Upper lobe of left lung (tissue), 6 donors: ENCODE measurements around the gene FAM149A. TPM values are rescaled to one million over a fixed set of nuclear protein-coding genes. Genes with fewer than 3 reads are reported as not detected.

Experiments used
- ATAC-seq, 2 donors: fragments of 200-7000 bp; cut with Tn5 transposase; one replicate each; pipeline ENCODE4 v1.9.1; 2022; ENCODE audit warnings: mild to moderate bottlenecking in 2 of 2, moderate library complexity in 2 of 2; ENCODE audit not compliant: low FRiP score in 2 of 2
- DNase-seq, 2 donors: peaks; one replicate each; pipeline ENCODE4 v3.0.0-alpha.2; 2019 to 2020
- H3K27ac ChIP-seq, 4 donors: fragments of 200-600 bp; sonication (generic); one replicate each; pipeline ENCODE4 v1.5.1; 2016 to 2019
- H3K27me3 ChIP-seq, 4 donors: fragments of 200-600 bp; sonication (generic); one replicate each; pipeline ENCODE4 v1.5.1; 2017 to 2019
- H3K36me3 ChIP-seq, 4 donors: fragments of 200-600 bp; sonication (generic); one replicate each; pipeline ENCODE4 v1.5.1; 2016 to 2019
- H3K4me1 ChIP-seq, 4 donors: fragments of 200-600 bp; sonication (generic); one replicate each; pipeline ENCODE4 v1.5.1; 2018 to 2019
- H3K4me3 ChIP-seq, 4 donors: fragments of 200-600 bp; sonication (generic); one replicate each; pipeline ENCODE4 v1.5.1; 2017 to 2019; ENCODE audit warnings: mild to moderate bottlenecking in 2 of 4, moderate library complexity in 1 of 4
- H3K9me3 ChIP-seq, 4 donors: fragments of 200-600 bp; sonication (generic); one replicate each; pipeline ENCODE4 v1.5.1; 2018 to 2019
- CTCF ChIP-seq, 6 experiments: fragments of 450-650 bp in 4 of 6; fragments of 200-600 bp in 2 of 6; sonication (generic) in 2 of 6; IDR thresholded peaks; one replicate each; pipeline ENCODE4 v1.5.1; 2016 to 2019; ENCODE audit warnings: antibody characterized with exemption in 6 of 6
- EP300 ChIP-seq, 4 donors: sonication (generic); formaldehyde crosslinking; IDR thresholded peaks; one replicate each; pipeline ENCODE4 v1.5.1; 2017; ENCODE audit warnings: antibody characterized with exemption in 4 of 4, control low read depth in 2 of 4
- POLR2A ChIP-seq, 4 donors: fragments of 450-650 bp; IDR thresholded peaks; one replicate each; pipeline ENCODE4 v1.5.1; 2016 to 2017; ENCODE audit warnings: antibody characterized with exemption in 4 of 4, mild to moderate bottlenecking in 2 of 4
- POLR2AphosphoS5 ChIP-seq, 2 donors: sonication (generic); formaldehyde crosslinking; IDR thresholded peaks; one replicate each; pipeline ENCODE4 v1.5.1; 2017; ENCODE audit warnings: antibody characterized with exemption in 2 of 2
- WGBS, 2 donors: methylation state at CpG; one replicate each; pipeline ENCODE4 v1.1.5; 2017 to 2018; 5-methylcytosine and 5-hydroxymethylcytosine counted together
- total RNA-seq, 6 donors: library from RNA; depleted of rRNA in 4 of 6; stranded (reverse); fragments of >200 nt in 4 of 6; gene quantifications; one replicate each; pipeline versions ENCODE4 v1.1.0 to v1.2.1, GENCODE V29; 2016 to 2021
- donor health status: DM: no; HTN: no; CAD: no; lungs with moderate emphysema.
- donor health status: DM: no; HTN: yes; CAD: no; lungs with severe emphysema.

FAM149A gene
- 10 to 100 TPM; 11.0 to 43.5 (median 19.2) TPM for total RNA-seq

GRCh38 chr4:186104114-186104889 is at the start of gene FAM149A:
TSS of gene FAM149A (plus strand) at chr4:186104704.
- Histone ChIP-seq H3K9me3 (no peaks in the 10 kb centered on the region), H3K4me3 (peak within 1 kb of the TSS; percentile 72 to 77 (median 74)), H3K4me1 (peaks cover 9 to 23% (median 11%) of the 10 kb centered on the region in 4 donors), H3K27ac (peak within 1 kb of the TSS; percentile 70 to 86 (median 76)), H3K36me3 (no peaks in the 10 kb centered on the region), H3K27me3 (peaks cover 0 to 10% (median 7%) of the 10 kb centered on the region in 4 donors)
- ATAC-seq (peak; percentile 66 to 85), DNase-seq (peak; percentile 85 to 90)
- TF ChIP-seq POLR2A (IDR thresholded peaks at IDR 0.05) = peak in 2 of 4 donors; percentile 61 to 69
- TF ChIP-seq POLR2AphosphoS5 (IDR thresholded peaks at IDR 0.05) = peak in 1 of 2 donors; percentile 59
- no peak for TF ChIP-seq EP300 (IDR thresholded peaks at IDR 0.05)
- 34 to 45% methylated on average over 18 to 22 of the region's 57 CpGs for WGBS, 2 donors

GRCh38 chr4:186058253-186058979 is 46.1 kb upstream of the FAM149A start:
- DNase-seq = no peak
- no peaks in the 10 kb centered on the region for H3K4me1 ChIP-seq
- no peak overlapping the region for H3K4me3 ChIP-seq
- H3K36me3 ChIP-seq = no peaks in the 10 kb centered on the region
- 76 to 91% methylated on average over 6 of the region's 6 CpGs for WGBS, 2 donors
- TF ChIP-seq EP300 (IDR thresholded peaks at IDR 0.05) (no peak), CTCF (IDR thresholded peaks at IDR 0.05) (no peak), POLR2A (IDR thresholded peaks at IDR 0.05) (no peak), POLR2AphosphoS5 (IDR thresholded peaks at IDR 0.05) (no peak)
- H3K27me3 ChIP-seq = no peaks in the 10 kb centered on the region
- ATAC-seq = no peak
- no peak overlapping the region for H3K27ac ChIP-seq
- no peaks in the 10 kb centered on the region for H3K9me3 ChIP-seq

- no peaks in the 10 kb centered on the region for H3K9me3 ChIP-seq
- no peak overlapping the region for H3K4me3 ChIP-seq
- H3K4me1 ChIP-seq = no peaks in the 10 kb centered on the region
- WGBS, 2 donors = 55 to 65% methylated on average over 3 of the region's 3 CpGs
- no peak for TF ChIP-seq EP300 (IDR thresholded peaks at IDR 0.05)
- H3K27ac ChIP-seq = no peak overlapping the region
- H3K27me3 ChIP-seq = no peaks in the 10 kb centered on the region
- DNase-seq = no peak
- no peaks in the 10 kb centered on the region for H3K36me3 ChIP-seq
- no peak for ATAC-seq
Observed at GRCh38 chr4:186058980-186059316, 45.6 kb upstream of the FAM149A start.

- DNase-seq (no peak), ATAC-seq (no peak)
- TF ChIP-seq CTCF (IDR thresholded peaks at IDR 0.05) = no peak
- 86 to 94% methylated on average over 4 of the region's 4 CpGs for WGBS, 2 donors
- Histone ChIP-seq H3K27ac (no peak overlapping the region), H3K9me3 (no peaks in the 10 kb centered on the region), H3K4me1 (no peaks in the 10 kb centered on the region), H3K27me3 (no peaks in the 10 kb centered on the region), H3K4me3 (no peak overlapping the region), H3K36me3 (no peaks in the 10 kb centered on the region)
Observed at GRCh38 chr4:186061921-186062320, 42.6 kb upstream of the FAM149A start.

- Histone ChIP-seq H3K36me3 (no peaks in the 10 kb centered on the region), H3K27ac (peak overlapping the region; percentile 48 to 84 (median 67)), H3K4me1 (peaks cover 3 to 27% (median 13%) of the 10 kb centered on the region in 4 donors), H3K4me3 (peak overlapping the region in 3 of 4 donors; percentile 42 to 63 (median 59)), H3K27me3 (no peaks in the 10 kb centered on the region), H3K9me3 (no peaks in the 10 kb centered on the region)
- TF ChIP-seq CTCF (IDR thresholded peaks at IDR 0.05) (peak; percentile 32 to 73 (median 46)), POLR2AphosphoS5 (IDR thresholded peaks at IDR 0.05) (peak; percentile 8 to 11), POLR2A (IDR thresholded peaks at IDR 0.05) (no peak)
- WGBS, 2 donors = 38 to 44% methylated on average over 9 of the region's 9 CpGs
- DNase-seq (peak in 1 of 2 donors; percentile 89), ATAC-seq (peak; percentile 90 to 91)
Observed at GRCh38 chr4:186067757-186068385, 36.6 kb upstream of the FAM149A start.
